ENCODE data around the gene DAZAP1. TPM values are rescaled to one million over a fixed set of nuclear protein-coding genes. Genes with fewer than 3 reads are reported as not detected.
"Not testable (repeated sequence)": the region's sequence is repeated elsewhere in the genome, so short reads cannot be mapped to it uniquely, and the experiment has no call there.

DAZAP1 gene
- total RNA-seq, 1 donor from 2014 or later, result 82.9 TPM

- intact Hi-C loops (cut with DNase I), result no loop called here
- ATAC-seq (ENCODE audit: poor library complexity) (peak; percentile 23), DNase-seq (peak; percentile 71)
These were observed 66.8 kb downstream of the DAZAP1 start for GRCh38 chr19:1474011-1474764.

- intact Hi-C loops (cut with DNase I), result no loop called here
- ATAC-seq (ENCODE audit: poor library complexity), result no peak
- no peak for DNase-seq
These were observed 67.5 kb downstream of the DAZAP1 start for GRCh38 chr19:1474765-1475351.

- intact Hi-C loops (cut with DNase I), result no loop called here
- DNase-seq, result no peak
- no peak for ATAC-seq (ENCODE audit: poor library complexity)
These were observed 68.5 kb downstream of the DAZAP1 start for GRCh38 chr19:1475751-1476437.

GRCh38 chr19:1477056-1477455, 69.7 kb downstream of the DAZAP1 start:
- intact Hi-C loops (cut with DNase I); DNase-seq; ATAC-seq (ENCODE audit: poor library complexity): not testable (repeated sequence)

GRCh38 chr19:1478934-1479707, 71.7 kb downstream of the DAZAP1 start, which contains the start of gene C19orf25:
C19orf25 (minus strand) TSS chr19:1479215; CDS start chr19:1478903, 312 bp downstream.
- peak; percentile 96 for DNase-seq
- peak; percentile 98 for ATAC-seq (ENCODE audit: poor library complexity)
- intact Hi-C loops (cut with DNase I), result no loop called here

GRCh38 chr19:1481224-1481892, 74.0 kb downstream of the DAZAP1 start:
- no peak for DNase-seq
- no peak for ATAC-seq (ENCODE audit: poor library complexity)
- intact Hi-C loops (cut with DNase I), result no loop called here

- no peak for DNase-seq
These were observed 74.5 kb downstream of the DAZAP1 start for GRCh38 chr19:1481893-1482360.

GRCh38 chr19:1482361-1483130, 75.2 kb downstream of the DAZAP1 start:
- no peak for DNase-seq
- ATAC-seq (ENCODE audit: poor library complexity), result no peak
- intact Hi-C loops (cut with DNase I), result no loop called here

More at GRCh38 chr19:1481893-1482360, 74.5 kb downstream of the DAZAP1 start:
- no peak for ATAC-seq (ENCODE audit: poor library complexity)
- intact Hi-C loops (cut with DNase I), result no loop called here

GRCh38 chr19:1483131-1483978, 76.0 kb downstream of the DAZAP1 start:
- DNase-seq (no peak), ATAC-seq (ENCODE audit: poor library complexity) (no peak)
- intact Hi-C loops (cut with DNase I), result no loop called here

GRCh38 chr19:1483979-1484428, 76.6 kb downstream of the DAZAP1 start:
- intact Hi-C loops (cut with DNase I), result no loop called here
- DNase-seq (no peak), ATAC-seq (ENCODE audit: poor library complexity) (no peak)

Other genes starting within 250 kb of the DAZAP1 start
- 15.1 TPM for gene SBNO2, start 233.3 kb upstream of the DAZAP1 start, total RNA-seq
- 54.8 TPM for gene STK11, start 201.8 kb upstream of the DAZAP1 start, total RNA-seq
- gene CBARP, start 169.6 kb upstream of the DAZAP1 start, total RNA-seq, result 1.1 TPM
- gene ATP5F1D, start 165.8 kb upstream of the DAZAP1 start, total RNA-seq, result 692 TPM
- gene MIDN, start 159.0 kb upstream of the DAZAP1 start, total RNA-seq, result 54.1 TPM
- gene CIRBP, start 138.3 kb upstream of the DAZAP1 start, total RNA-seq, result 219 TPM
- gene FAM174C, start 132.1 kb upstream of the DAZAP1 start, total RNA-seq, result 12.4 TPM
- not detected for gene EFNA2, start 121.7 kb upstream of the DAZAP1 start, total RNA-seq
- gene NDUFS7, start 23.7 kb upstream of the DAZAP1 start, total RNA-seq, result 461 TPM
- 93.5 TPM for gene GAMT, start 6.0 kb upstream of the DAZAP1 start, total RNA-seq
- 671 TPM for gene RPS15, start 30.8 kb downstream of the DAZAP1 start, total RNA-seq
- 0.22 TPM for gene APC2, start 42.5 kb downstream of the DAZAP1 start, total RNA-seq
- 18.3 TPM for gene C19orf25, start 71.6 kb downstream of the DAZAP1 start, total RNA-seq
- 1.4 TPM for gene PCSK4, start 82.8 kb downstream of the DAZAP1 start, total RNA-seq
- 1.1 TPM for gene REEP6, start 83.6 kb downstream of the DAZAP1 start, total RNA-seq
- 22.5 TPM for gene ADAMTSL5, start 105.4 kb downstream of the DAZAP1 start, total RNA-seq
- gene PLK5, start 116.5 kb downstream of the DAZAP1 start, total RNA-seq, result not detected
- gene MEX3D, start 160.7 kb downstream of the DAZAP1 start, total RNA-seq, result 8.0 TPM
- gene MBD3, start 185.3 kb downstream of the DAZAP1 start, total RNA-seq, result 52.4 TPM
- gene UQCR11, start 197.9 kb downstream of the DAZAP1 start, total RNA-seq, result 1,222 TPM
- 20.0 TPM for gene TCF3, start 245.0 kb downstream of the DAZAP1 start, total RNA-seq